GM12878 (cell line): ENCODE data around the gene HIVEP3.

Experiments
- CHD1 ChIP-seq: IDR thresholded peaks from 2 replicates; pipeline ENCODE4 v1.6.1; 2012; ENCODE audit warnings: low read depth, low read length, improper control_type of control experiment
- CTCF ChIP-seq, 3 experiments: IDR thresholded peaks in 2 of 3; conservative IDR thresholded peaks in 1 of 3; 2 replicates each; pipeline ENCODE4 v1.5.1; 2011; ENCODE audit warnings: low read depth in 3 of 3, low read length in 3 of 3, mild to moderate bottlenecking in 3 of 3, control low read depth in 2 of 3, moderate library complexity in 2 of 3, inconsistent platforms in 1 of 3, mixed read lengths in 1 of 3; ENCODE audit not compliant: control insufficient read depth in 2 of 3, insufficient read depth in 1 of 3; ENCODE audit errors: extremely low read depth in 1 of 3
- GABPA ChIP-seq: IDR thresholded peaks from 2 replicates; pipeline ENCODE4 v1.6.1; 2014; ENCODE audit warnings: antibody characterized with exemption, low read depth, mild to moderate bottlenecking, inconsistent platforms
- IRF3 ChIP-seq: fragments of 450-650 bp; IDR thresholded peaks from 2 replicates; pipeline ENCODE4 v1.6.1; 2014; ENCODE audit warnings: mild to moderate bottlenecking
- POLR2A ChIP-seq: IDR thresholded peaks from 2 replicates; pipeline ENCODE4 v1.6.1; 2011; ENCODE audit warnings: low read depth, mild to moderate bottlenecking, low read length
- RAD51 ChIP-seq: fragments of 450-650 bp; IDR thresholded peaks from 2 replicates; pipeline ENCODE4 v1.6.1; 2016; ENCODE audit warnings: moderate library complexity, mild to moderate bottlenecking, inconsistent platforms
- RFX5 ChIP-seq: IDR thresholded peaks from 2 replicates; pipeline ENCODE4 v1.6.1; 2011; ENCODE audit warnings: low read depth, low read length, improper control_type of control experiment
- SRF ChIP-seq, 2 experiments: IDR thresholded peaks; 2 replicates each; pipeline ENCODE4 v1.6.1; 2011; ENCODE audit warnings: low read depth in 2 of 2, low read length in 2 of 2, mild to moderate bottlenecking in 1 of 2, moderate library complexity in 1 of 2
- ZBED1 ChIP-seq: IDR thresholded peaks from 2 replicates; pipeline ENCODE4 v1.6.1; 2016; ENCODE audit warnings: borderline replicate concordance

- TF ChIP-seq CHD1 (no peak), CTCF (IDR thresholded peaks at IDR 0.05 in 2 of 3, conservative IDR thresholded peaks at IDR 0.05 in 1 of 3; ENCODE audit: control insufficient read depth in 2 of 3, extremely low read depth in 1 of 3, insufficient read depth in 1 of 3, low read depth in 3 of 3, low read length in 3 of 3) (no peak), POLR2A (no peak), IRF3 (no peak), SRF (IDR thresholded peaks at IDR 0.05; ENCODE audit: low read depth in 2 of 2, low read length in 2 of 2) (no peak), RAD51 (no peak), RFX5 (no peak), ZBED1 (no peak), GABPA (no peak)
Measured at GRCh38 chr1:41626146-41626545, 292.6 kb downstream of the HIVEP3 start.
